Tibial nerve (tissue), 4 donors: ENCODE data around the gene SULF2. TPM values are rescaled to one million over a fixed set of nuclear protein-coding genes. Genes with fewer than 3 reads are reported as not detected.

Experiments
- DNase-seq, 2 donors: peaks; one replicate each; pipeline ENCODE4 v3.0.0-alpha.2; 2019; ENCODE audit warnings: low spot score in 2 of 2
- H3K27ac ChIP-seq, 4 donors: fragments of 200-600 bp; sonication (generic) in 3 of 4; one replicate each; pipeline ENCODE4 v1.5.1; 2017 to 2019; ENCODE audit warnings: mild to moderate bottlenecking in 1 of 4
- H3K27me3 ChIP-seq, 2 donors: fragments of 200-600 bp; sonication (generic) in 1 of 2; one replicate each; pipeline versions ENCODE4 v1.5.1 to v1.6.0; 2017 to 2019
- H3K36me3 ChIP-seq, 3 donors: fragments of 200-600 bp; sonication (generic); one replicate each; pipeline ENCODE4 v1.5.1; 2018 to 2019
- H3K4me1 ChIP-seq, 4 donors: fragments of 200-600 bp; sonication (generic) in 3 of 4; one replicate each; pipeline ENCODE4 v1.5.1; 2017 to 2019
- H3K4me3 ChIP-seq, 4 donors: fragments of 200-600 bp; sonication (generic) in 3 of 4; one replicate each; pipeline ENCODE4 v1.5.1; 2017 to 2019; ENCODE audit warnings: mild to moderate bottlenecking in 1 of 4, moderate library complexity in 1 of 4
- H3K9me3 ChIP-seq, 4 donors: fragments of 200-600 bp; sonication (generic) in 3 of 4; one replicate each; pipeline ENCODE4 v1.5.1; 2017 to 2019
- EP300 ChIP-seq, 2 donors: sonication (generic); formaldehyde crosslinking; IDR thresholded peaks; one replicate each; pipeline ENCODE4 v1.6.1; 2017; ENCODE audit warnings: antibody characterized with exemption in 2 of 2, mild to moderate bottlenecking in 1 of 2
- POLR2A ChIP-seq, 2 donors: fragments of 450-650 bp; IDR thresholded peaks; one replicate each; pipeline ENCODE4 v1.6.1; 2017; ENCODE audit warnings: antibody characterized with exemption in 2 of 2, mild to moderate bottlenecking in 2 of 2, moderate library complexity in 2 of 2
- WGBS, 2 donors: methylation state at CpG; one replicate each; pipeline ENCODE4 v1.1.5; 2018; 5-methylcytosine and 5-hydroxymethylcytosine counted together
- total RNA-seq, 4 donors: library from RNA; depleted of rRNA; stranded (reverse); fragments of >200 nt; gene quantifications; one replicate each; pipeline ENCODE4 v1.1.0, GENCODE V29; 2016
- TF ChIP-seq, protein P1 (sequence below), 5 experiments: fragments of 200-600 bp in 3 of 5; fragments of 450-650 bp in 2 of 5; sonication (generic) in 3 of 5; IDR thresholded peaks; one replicate each; pipeline ENCODE4 v1.5.1; 2016 to 2019; ENCODE audit warnings: antibody characterized with exemption in 5 of 5, mild to moderate bottlenecking in 3 of 5, moderate library complexity in 2 of 5

The SULF2 gene
- total RNA-seq, 4 donors from 2014 or later: 40.9 to 75.3 (median 59.8) TPM

DNA sequence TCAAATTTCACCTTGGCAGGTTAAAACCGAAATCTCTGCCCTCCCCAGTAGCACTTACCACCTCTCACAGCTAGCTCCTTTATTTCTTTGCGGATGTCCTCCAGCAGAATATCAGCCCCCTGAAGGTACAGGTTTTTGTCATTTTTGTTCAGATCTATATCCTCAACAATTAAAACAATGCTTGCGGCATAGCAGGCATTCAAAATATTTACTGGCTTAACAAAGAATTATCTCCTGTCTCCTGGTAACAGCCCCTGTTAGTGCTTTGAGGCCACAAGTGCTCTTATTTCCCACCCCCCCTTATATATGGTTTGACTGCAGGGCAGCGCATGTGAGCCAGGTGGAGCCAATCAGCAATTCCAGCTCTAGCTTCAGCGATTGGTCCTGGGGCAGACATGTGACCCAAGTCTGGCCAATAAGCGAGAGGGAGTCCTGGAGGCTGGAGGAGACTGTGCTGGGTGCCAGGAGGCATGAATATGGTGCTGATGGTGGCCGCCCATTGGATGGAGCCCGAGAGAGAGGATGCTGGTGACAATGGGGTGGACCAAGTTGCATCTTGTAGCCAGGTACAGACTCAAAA is 21.0 kb downstream of the SULF2 start:
- Histone ChIP-seq H3K27me3 (no peaks in the 10 kb centered on the region), H3K27ac (no peak overlapping the region), H3K36me3 (no peaks in the 10 kb centered on the region), H3K4me3 (no peak overlapping the region), H3K4me1 (peaks cover 0 to 22% (median 3%) of the 10 kb centered on the region in 4 donors), H3K9me3 (no peaks in the 10 kb centered on the region)
- TF ChIP-seq, protein P1, sequence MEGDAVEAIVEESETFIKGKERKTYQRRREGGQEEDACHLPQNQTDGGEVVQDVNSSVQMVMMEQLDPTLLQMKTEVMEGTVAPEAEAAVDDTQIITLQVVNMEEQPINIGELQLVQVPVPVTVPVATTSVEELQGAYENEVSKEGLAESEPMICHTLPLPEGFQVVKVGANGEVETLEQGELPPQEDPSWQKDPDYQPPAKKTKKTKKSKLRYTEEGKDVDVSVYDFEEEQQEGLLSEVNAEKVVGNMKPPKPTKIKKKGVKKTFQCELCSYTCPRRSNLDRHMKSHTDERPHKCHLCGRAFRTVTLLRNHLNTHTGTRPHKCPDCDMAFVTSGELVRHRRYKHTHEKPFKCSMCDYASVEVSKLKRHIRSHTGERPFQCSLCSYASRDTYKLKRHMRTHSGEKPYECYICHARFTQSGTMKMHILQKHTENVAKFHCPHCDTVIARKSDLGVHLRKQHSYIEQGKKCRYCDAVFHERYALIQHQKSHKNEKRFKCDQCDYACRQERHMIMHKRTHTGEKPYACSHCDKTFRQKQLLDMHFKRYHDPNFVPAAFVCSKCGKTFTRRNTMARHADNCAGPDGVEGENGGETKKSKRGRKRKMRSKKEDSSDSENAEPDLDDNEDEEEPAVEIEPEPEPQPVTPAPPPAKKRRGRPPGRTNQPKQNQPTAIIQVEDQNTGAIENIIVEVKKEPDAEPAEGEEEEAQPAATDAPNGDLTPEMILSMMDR (IDR thresholded peaks at IDR 0.05): no peak
- TF ChIP-seq POLR2A (IDR thresholded peaks at IDR 0.05) (no peak), EP300 (IDR thresholded peaks at IDR 0.05) (no peak)
- 92% methylated on average over 8 of the region's 8 CpGs for WGBS, 2 donors
- no peak for DNase-seq

DNA sequence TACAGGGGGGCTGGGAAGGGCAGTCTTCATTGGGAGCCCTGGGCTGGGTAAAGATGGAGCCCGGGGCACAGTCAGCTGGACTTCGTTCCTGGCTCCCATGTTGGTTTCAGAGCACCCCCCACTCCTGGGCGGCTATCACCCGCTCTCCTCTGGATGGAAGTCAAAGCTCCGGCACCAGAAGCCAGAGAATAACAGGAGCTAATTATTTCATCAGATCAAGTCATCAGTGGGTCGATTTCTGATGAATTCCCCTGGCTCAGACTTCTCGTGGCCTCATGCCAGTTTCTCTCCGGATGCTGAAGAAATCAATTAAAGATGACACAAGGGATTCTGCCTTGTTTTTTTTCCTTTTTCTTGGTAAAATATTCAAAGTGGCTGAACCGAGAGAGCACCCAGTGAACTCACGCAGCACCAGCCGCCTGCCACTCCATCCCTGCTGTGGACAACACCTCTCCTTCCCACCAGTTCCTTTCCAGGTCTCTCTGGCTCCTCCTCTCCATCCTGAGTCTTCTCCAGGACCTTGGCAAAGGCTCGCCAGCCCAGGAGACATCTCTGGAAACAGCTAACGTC is 22.5 kb downstream of the SULF2 start:
- H3K4me1 ChIP-seq: peaks cover 0 to 10% (median 0%) of the 10 kb centered on the region in 4 donors
- no peaks in the 10 kb centered on the region for H3K27me3 ChIP-seq
- TF ChIP-seq EP300 (IDR thresholded peaks at IDR 0.05) (no peak), POLR2A (IDR thresholded peaks at IDR 0.05) (no peak)
- TF ChIP-seq, protein P1 (IDR thresholded peaks at IDR 0.05): no peak
- WGBS, 2 donors: 38 to 41% methylated on average over 13 of the region's 13 CpGs
- no peak for DNase-seq
- no peaks in the 10 kb centered on the region for H3K9me3 ChIP-seq
- H3K36me3 ChIP-seq: no peaks in the 10 kb centered on the region
- H3K4me3 ChIP-seq: no peak overlapping the region
- H3K27ac ChIP-seq: no peak overlapping the region

DNA sequence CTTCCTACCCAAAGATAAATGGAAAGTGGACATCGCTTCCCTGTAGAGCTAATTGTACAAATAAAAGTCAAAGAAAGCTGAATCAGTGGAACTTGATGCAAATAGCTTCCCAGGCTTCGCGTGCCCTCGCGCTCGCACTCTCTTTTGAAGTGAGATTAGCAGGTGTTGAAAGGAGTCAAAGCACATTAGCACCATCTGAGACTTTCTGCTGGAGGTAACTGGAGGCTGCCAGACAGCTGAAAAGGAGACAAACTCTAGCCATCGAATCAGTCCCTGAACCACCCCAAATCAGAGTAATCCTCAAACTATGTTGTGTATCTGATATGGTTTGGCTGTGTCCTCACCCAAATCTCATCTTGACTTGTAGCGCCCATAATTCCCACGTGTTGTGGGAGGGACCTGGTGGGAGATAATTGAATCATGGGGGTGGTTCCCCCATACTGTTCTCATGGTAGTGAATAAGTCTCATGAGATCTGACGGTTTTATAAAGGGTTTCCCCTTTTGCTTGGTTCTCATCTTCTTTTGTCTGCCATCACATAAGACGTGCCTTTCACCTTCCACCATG is 23.7 kb downstream of the SULF2 start:
- Histone ChIP-seq H3K4me3 (no peak overlapping the region), H3K9me3 (no peaks in the 10 kb centered on the region), H3K4me1 (peaks cover 0 to 10% (median 0%) of the 10 kb centered on the region in 4 donors), H3K36me3 (peaks cover 0 to 4% (median 0%) of the 10 kb centered on the region in 3 donors), H3K27me3 (no peaks in the 10 kb centered on the region), H3K27ac (no peak overlapping the region)
- WGBS, 2 donors: 66 to 73% methylated on average over 11 of the region's 11 CpGs
- TF ChIP-seq, protein P1 (IDR thresholded peaks at IDR 0.05): no peak
- TF ChIP-seq POLR2A (IDR thresholded peaks at IDR 0.05): no peak
- no peak for DNase-seq

DNA sequence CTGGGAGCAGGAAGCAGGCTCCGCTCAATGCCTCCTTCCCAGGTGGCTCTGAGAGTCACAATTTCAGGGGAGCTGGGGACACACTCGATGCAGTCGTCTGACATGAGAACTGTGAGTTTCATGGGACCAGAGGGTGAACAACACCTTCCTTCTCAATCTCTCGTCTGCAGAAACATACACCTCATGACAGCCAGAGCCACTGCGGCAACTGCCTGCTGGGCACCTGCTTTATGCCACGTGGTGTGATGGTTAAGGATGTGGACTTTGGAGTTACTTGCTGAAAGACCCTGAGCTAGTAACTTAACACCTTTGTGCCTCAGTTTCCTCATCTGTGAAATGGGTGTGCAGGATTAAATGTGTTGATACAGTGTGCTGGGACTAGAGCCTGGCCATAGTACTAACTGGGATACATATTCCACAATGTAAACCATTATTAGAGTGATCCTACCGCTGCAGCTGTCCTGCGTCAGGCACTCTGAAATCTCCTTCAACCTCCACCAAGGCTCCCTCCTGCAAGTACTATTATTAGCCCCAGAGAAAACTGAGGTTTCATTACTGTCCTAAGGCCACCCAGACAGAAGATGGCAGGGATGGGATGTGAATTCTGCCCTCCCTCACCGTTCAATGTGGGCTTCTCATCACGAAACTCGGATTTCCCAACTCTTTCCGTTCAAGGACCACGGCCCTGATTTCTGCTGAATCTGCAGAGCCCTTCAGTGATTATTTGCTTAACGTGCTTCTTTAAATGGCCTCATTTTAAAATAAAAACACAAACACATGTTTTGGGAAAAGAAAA is 24.4 kb downstream of the SULF2 start:
- Histone ChIP-seq H3K9me3 (no peaks in the 10 kb centered on the region), H3K27ac (no peak overlapping the region), H3K27me3 (no peaks in the 10 kb centered on the region), H3K36me3 (peaks cover 0 to 4% (median 0%) of the 10 kb centered on the region in 3 donors), H3K4me3 (no peak overlapping the region), H3K4me1 (peaks cover 0 to 10% (median 0%) of the 10 kb centered on the region in 4 donors)
- no peak for DNase-seq
- TF ChIP-seq POLR2A (IDR thresholded peaks at IDR 0.05) (no peak), EP300 (IDR thresholded peaks at IDR 0.05) (no peak)
- TF ChIP-seq, protein P1 (IDR thresholded peaks at IDR 0.05): no peak
- WGBS, 2 donors: 77 to 82% methylated on average over 14 of the region's 14 CpGs
